GM18870 (cell line): Measurements from ENCODE around the gene NBPF3.

Experiments
- ATAC-seq: cut with Tn5 transposase; IDR thresholded peaks from one replicate; pipeline ENCODE4 v1.9.1; 2021; ENCODE audit warnings: moderate library complexity; ENCODE audit not compliant: unreplicated experiment

The NBPF3 gene

GRCh38 chr1:21491488-21492355 lies 51.8 kb downstream of the NBPF3 start:
- ATAC-seq = no peak

DNA sequence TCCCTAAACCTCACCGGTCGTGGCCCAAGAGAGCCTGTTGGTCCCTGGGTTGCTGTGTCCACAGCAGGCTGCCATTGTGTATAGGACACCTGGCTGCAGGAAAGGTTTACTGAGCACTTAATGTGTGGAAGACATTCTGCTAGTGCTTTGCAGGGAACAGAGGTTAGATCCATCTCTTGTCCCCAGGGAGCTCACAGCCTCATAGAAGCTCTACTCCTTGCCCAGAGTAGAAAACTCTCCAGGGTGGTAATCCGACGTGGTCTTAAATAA lies 52.4 kb downstream of the NBPF3 start:
- ATAC-seq = no peak

GRCh38 chr1:21494196-21494595 lies 54.3 kb downstream of the NBPF3 start:
- ATAC-seq = no peak

DNA sequence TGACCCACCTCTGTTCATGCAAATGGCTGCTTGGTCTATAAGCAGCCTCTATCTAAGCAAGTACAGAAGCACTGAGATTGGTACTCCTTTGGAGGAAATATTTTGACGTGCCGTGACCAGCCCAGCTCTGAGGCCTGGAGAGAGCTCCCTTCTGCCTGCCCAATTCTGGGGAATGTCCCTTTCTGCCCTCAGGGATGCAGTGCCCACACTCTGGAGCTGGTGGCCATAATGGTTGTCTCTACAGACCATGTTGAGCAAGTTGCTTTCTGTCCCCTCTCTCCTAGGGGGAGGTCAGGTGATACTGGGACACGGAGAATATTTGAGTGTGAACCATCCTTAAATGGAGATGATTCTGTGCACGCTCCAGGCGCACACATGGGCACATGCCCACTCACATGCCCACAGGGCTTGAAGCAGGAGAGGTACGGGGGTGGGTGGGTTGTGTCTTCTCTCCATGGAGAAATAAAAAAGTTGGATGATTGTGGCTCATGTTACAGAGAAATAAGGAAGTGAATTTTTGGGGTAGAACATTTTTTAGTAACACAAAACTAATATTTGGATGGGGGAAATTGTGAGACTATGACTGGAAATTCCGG lies 55.4 kb downstream of the NBPF3 start:
- no peak for ATAC-seq

DNA sequence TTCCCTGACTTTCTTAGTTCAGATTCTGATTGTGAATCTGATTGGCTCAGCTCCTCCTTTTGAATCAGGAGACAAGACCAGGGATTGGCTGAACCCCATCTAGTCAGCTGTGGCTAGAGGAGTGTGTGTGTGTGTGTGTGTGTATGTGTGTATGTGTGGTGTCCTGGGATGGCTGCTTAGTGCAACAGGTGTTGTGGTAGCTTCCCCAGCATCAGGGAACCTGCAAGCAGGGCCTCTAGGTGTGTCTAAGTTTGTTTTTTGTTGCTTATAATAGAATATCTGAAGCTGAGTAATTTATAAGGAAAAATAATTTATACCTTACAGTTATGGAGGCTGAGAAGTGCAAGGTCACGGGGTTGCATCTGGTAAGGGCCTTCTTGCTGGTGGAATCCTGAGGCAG lies 56.1 kb downstream of the NBPF3 start:
- no peak for ATAC-seq

GRCh38 chr1:21496886-21497285 lies 56.9 kb downstream of the NBPF3 start:
- no peak for ATAC-seq

DNA sequence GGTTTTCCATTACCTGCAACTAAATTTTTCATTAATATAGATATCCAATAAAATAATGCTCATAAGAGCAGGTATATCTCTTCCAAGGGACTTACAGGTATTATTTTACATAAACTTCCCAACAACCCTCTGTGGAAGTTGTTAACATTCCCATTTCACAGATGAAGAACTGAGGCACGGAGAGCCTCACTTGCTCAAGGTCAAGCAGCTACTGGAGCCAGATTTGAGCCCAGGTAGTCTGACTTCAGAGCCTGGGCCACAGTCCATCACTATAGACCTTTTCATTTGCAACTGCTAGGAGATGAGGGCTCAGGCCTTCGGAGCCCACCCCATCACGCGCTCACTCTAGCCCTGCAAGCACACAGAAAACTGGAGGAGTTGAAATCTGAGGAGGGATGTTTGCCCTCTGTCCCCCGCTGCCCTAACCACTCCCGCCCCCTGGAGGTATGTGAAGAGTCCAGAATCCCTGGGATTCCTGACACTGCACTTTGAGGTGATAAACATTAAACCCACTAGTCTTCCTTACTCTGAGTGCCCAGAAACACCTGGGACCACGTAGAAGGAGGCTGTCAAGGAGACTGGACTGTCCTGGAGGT lies 57.6 kb downstream of the NBPF3 start:
- no peak for ATAC-seq

GRCh38 chr1:21499283-21499950 lies 59.5 kb downstream of the NBPF3 start:
- ATAC-seq = no peak

DNA sequence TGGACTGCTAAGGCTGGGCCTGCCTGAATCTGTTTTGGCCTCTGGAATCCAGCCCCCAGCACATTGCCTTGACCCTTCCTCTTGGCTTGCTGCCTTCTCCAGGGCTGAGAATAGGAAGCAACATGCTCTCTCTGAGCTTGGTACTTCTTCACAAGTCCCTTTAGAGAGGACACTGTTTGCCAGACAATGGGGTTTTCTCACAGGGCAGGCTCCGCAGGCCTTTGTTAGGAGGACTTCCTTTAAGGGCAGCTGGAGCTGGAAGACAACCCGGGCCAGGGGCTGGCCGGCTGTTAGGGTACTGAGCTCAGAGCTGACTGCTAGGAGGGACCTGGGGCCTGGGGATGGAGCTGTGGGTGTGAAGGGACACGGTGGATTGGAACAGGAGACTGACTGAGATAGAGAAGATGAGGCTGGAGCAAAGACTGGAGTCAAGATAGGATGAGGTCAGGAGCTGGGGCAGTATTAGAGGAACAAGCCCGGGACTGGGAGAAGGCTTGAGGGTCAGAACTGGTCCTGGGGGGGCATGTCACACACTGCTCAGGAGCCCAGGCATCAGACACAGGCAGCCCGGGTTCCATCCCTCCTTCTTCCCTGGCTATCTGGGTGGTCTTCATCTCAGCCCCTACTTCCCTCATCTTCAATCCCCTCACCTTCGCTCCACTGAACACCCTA lies 63.9 kb downstream of the NBPF3 start:
- ATAC-seq = no peak

DNA sequence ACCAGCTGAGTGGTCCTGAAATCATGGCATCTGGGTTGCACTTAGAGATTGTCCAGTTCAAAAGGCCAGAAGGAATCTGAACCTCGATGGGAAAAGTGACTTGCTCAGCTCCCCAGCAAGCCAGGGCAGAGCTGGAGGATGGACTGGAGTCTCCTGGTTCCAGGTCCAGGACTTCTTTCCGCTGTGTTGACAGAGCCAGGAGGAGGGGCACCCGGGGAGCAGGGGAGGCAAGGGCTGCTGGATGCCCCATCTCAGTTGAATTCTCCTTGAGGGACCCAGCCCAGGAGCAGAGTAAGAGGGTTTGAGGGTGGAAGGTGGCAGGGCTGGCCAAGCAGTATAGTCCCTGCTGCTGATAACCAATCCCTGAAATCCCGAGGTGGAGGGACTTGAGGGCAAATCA lies 66.9 kb downstream of the NBPF3 start:
- ATAC-seq = no peak

GRCh38 chr1:21507511-21508270 lies 67.8 kb downstream of the NBPF3 start:
- ATAC-seq = no peak

- no peak for ATAC-seq
Measured at GRCh38 chr1:21508580-21509350, 68.8 kb downstream of the NBPF3 start.

- ATAC-seq = no peak
Measured at GRCh38 chr1:21509351-21510112, 69.6 kb downstream of the NBPF3 start, which contains the start of gene ALPL. Gene ALPL, plus strand, starts transcription at chr1:21509423. Its CDS starts 44,659 bp downstream, at chr1:21554082.

DNA sequence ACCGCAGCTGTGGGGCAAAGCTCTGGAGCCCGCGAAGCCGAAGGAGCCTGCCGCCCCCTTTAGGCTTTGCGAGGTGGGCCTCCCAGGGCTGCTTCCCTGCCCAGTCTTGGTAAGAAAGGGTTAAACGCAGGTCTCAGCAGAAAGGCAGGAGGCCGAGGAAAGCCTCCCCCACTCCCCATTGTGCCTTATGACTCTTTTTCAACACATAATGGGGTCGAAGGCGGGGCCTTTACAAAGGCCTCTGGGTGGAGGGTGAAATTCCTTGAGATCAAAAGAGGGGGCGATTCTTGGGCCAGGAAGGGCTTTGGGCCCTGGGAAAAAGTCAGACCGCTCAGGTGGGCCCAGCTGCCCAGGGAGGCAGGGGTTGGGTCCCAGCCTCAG lies 70.2 kb downstream of the NBPF3 start:
- ATAC-seq = no peak

- no peak for ATAC-seq
Measured at GRCh38 chr1:21510885-21511578, 71.1 kb downstream of the NBPF3 start.

- no peak for ATAC-seq
Measured at GRCh38 chr1:21511579-21512522, 71.9 kb downstream of the NBPF3 start.

GRCh38 chr1:21514245-21514644 lies 74.3 kb downstream of the NBPF3 start:
- no peak for ATAC-seq
